Superior temporal gyrus (tissue), 1 donor: ENCODE measurements around the gene OR4K1.
"Not testable (repeated sequence)": the region's sequence is repeated elsewhere in the genome, so short reads cannot be mapped to it uniquely, and the experiment has no call there.

Experiments
- DNase-seq: peaks from one replicate; pipeline ENCODE4 v3.0.0-alpha.2; 2016; ENCODE audit errors: extremely low spot score

OR4K1 gene, protein sequence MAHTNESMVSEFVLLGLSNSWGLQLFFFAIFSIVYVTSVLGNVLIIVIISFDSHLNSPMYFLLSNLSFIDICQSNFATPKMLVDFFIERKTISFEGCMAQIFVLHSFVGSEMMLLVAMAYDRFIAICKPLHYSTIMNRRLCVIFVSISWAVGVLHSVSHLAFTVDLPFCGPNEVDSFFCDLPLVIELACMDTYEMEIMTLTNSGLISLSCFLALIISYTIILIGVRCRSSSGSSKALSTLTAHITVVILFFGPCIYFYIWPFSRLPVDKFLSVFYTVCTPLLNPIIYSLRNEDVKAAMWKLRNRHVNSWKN

DNA sequence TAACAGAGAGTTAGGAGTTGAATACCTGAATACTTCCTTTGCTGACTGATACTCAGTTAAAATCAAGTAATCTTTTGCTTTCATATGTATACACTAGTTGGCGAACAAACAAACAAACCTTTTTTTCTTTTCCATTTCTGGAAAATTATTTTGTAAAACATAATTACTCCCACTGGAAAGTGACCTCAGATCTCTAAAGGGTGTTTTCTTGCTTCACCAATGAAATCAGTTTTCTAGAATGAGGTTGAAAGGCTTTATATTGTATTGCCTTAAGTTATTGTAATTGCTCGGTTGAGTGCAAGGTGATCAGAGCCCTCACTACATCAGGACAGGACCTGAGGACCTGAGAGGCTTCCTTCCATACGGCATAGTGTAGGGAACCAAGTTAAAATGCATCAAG lies at the start of gene OR4K1:
Gene OR4K1 (plus strand): TSS at position 301 of the 400 bp plus-strand sequence. CDS start 4,750 bp downstream, outside the sequence.
- DNase-seq = no peak

DNA sequence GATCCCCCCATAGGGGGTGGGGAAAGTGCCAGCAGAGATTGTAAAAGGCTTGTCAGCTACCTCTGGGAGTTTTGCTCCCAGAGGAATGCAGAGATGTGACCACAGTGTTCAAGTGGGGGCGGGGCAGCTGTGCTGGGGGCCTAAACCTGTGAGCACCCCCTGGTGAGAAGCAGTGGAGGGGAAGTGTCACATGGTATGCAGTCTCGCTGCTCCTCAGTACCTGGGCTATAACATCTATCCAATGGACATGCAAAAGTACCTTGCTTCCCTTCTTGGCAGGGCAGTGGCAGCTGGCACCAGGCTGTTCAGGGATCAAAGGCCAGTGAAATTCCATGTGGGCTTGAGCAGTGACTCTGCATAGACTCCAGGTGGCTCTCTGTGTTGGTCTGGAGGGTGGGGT lies 35.4 kb upstream of the OR4K1 start:
- DNase-seq = no peak

DNA sequence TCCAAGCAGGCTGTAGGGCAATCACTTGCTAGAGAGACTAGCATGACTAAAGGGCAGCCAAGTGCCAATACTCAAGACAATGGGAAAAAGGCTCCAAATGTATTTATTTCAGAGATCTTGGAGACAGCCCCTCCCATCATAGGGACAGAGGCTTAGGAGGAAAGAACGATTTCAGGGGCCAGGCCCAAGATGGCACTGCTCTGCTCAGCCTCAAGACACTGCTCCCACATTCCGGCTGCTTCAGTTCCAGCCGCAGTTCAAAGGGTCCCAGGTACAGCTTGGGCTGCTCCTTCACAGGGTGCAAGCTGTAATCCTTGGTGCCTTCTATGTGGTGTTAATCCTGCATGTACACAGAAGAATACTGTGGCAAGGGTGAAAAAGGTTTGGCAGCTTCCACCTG lies 29.7 kb upstream of the OR4K1 start:
- no peak for DNase-seq

DNA sequence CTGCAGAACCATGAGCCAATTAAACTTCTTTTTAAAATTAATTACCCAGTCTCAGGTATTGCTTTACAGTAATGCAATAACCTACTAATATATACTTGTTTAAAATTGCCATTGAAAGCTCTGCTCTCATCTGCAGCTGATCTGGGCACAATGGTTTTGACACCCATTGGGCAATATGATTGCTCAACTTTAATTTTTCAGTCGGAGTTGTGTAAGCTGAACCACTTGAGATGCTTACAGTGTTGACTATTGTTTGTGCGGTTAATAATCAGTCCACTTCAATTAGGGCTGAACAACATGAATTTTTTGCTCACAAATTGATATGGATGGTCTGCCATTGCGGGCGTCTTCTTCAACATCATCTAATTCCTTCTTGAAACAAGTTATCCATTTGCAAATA lies 28.3 kb upstream of the OR4K1 start:
- no peak for DNase-seq

DNA sequence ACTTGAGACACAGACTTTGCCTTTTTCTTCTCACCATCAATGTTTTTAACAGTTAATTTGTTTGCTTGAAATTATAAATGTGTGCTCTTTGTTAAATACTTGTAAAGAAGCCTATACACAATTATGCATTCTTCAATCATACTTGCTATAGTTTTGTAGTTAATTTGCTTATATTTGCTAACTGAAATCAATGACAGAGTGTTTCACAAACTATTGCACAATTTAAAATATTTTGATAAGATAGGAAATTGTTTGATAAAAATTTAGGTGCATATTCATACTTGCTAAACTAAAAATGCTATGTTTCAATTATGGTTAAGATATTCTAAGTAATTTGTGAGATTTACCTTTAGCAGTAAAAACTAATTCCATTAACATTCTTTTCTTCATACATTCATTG lies 24.1 kb upstream of the OR4K1 start:
- DNase-seq = no peak

DNA sequence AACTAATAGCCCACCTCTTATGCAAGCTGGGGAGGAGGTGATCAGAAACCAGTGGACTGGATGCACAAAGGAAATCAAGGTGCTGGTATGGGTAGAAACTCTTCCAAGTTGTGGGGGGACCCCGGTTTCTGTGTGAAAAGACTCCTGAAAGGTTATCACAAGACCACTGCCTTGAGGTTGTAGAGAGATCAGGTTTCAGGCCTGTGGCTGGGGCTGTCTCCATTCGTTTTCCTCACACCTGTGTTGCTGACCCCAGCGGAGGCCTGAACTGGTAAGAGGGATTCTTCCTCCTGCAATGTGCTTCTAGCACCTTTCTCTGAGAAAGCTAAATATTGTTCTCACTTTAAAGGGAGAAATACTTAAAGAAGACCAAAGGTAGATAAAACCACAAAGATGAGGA lies 19.6 kb upstream of the OR4K1 start:
- DNase-seq = no peak

DNA sequence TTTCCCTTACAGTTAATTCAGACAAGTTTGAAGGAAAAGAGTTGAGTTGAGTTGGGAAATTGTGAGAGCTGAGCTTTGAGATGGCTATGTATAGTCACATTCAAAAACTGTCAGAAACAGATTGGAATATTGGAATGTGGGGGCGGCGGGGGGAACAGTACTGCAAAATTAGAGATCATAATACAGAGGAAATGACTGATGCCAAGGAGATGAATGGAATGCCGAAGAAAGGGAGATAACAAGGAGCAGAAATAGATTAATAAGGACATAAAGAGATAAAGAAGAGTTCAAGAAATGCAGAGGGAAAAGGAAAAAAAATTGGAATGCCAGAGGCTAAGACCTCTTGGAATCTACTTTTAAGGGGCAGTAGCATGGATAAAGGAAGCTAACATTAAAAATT lies 13.5 kb upstream of the OR4K1 start:
- no peak for DNase-seq

DNA sequence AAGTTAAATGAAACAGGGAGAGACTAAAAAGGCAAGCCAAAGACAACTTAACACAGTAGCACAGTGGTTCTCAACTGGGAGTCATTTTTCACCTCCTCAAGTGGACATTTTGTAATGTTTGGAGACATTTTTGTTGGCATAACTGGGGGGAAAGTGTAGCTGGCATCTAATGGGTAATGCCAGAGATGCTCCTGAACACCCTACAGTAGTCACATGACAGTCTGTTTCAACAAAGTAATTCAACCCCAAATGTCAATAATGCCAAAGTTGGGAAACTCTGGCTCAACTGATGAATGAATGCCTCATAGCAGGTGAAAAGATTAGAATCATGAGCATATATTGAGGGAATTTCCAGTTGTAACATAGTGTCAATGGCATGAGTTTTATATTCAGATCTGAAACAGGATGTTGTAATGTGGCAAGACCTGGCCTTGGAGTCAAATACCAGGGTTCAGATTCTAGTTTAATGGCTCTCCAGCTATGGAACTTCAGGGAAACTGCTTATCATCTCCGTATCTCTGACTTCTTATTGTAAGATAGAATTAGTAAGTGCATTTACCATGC lies 12.7 kb upstream of the OR4K1 start:
- DNase-seq = no peak

DNA sequence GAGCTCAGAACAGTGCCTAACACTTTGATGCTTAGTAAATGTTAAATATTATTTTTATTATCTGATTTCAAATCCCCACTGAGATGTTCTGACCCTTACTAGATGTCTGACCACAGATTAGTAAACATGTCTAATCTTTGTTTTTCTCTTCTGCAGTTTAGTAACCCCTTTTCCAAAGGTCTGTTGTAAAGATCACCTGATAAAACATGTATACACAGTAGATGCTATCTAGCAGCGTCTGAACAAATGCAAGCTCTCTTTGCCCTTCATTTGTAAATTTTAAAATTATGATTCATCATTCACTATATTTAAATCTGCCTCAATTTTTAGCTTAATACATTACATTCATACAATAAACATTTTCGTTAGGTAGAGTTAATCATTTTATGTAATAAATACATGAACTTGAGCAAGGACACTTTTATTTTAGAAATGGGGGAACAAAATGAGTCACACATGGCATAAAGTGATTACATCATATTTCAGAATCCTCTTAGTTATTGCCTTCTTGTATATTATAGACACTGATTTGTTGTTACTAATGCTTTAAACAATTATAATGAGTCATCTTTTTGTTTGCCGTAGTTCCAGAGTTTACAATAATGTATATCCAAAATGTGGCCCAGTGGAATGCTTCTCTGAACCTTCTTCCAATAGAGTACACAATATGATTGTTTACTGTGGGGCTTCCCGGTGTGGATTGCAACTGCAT lies 12.0 kb upstream of the OR4K1 start:
- DNase-seq = no peak

DNA sequence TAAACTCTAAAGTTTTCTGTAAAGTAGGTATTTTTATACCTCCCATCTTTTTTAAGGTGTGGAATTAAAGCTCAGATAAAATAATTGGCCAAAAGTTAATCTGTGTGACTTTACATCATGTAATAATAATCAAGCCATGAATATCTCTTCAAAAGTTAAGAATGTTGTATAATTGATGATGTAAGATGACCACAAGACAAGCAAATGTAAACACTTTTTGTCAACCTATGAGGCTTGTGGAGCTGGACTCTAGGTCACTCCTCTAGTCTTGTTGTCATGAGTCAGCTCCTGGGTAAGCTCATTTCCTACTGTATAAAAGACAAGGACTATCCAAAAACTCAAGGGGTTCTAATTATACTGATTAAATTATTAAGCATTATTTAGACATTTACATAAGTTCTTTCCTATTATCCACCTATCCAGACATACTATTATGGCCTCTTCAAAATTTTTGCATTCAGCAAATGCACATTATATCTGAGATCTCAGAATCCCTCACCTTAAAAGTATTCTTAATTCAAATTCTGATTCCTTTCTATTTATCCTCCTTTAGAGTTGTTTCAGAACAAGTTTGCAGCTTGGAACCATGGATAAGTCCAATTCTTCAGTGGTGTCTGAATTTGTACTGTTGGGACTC lies 10.6 kb upstream of the OR4K1 start, which contains the start of gene OR4K5:
Gene OR4K5 (plus strand): TSS at position 587 of the 637 bp plus-strand sequence. CDS start 0 bp downstream, at position 587.
- DNase-seq = no peak

DNA sequence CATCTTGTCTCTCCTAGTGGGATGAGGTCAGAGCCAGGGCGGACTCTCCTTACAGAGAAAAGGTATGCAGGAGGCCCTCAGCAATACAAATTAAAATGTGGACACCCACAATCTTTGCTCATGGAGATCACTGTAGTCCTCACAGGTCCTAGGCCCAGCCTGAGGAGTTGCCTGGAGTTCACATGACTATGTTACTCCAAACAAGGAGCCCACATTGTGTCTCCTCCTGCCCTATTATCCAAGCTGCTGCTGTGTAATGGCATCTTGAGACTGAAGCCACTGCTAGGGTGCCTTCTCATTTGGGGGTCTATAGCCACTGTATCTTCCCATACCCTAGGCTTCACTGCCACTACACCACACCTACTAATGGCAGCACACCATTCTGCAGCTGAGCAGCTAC lies 11.0 kb downstream of the OR4K1 start:
- no peak for DNase-seq

DNA sequence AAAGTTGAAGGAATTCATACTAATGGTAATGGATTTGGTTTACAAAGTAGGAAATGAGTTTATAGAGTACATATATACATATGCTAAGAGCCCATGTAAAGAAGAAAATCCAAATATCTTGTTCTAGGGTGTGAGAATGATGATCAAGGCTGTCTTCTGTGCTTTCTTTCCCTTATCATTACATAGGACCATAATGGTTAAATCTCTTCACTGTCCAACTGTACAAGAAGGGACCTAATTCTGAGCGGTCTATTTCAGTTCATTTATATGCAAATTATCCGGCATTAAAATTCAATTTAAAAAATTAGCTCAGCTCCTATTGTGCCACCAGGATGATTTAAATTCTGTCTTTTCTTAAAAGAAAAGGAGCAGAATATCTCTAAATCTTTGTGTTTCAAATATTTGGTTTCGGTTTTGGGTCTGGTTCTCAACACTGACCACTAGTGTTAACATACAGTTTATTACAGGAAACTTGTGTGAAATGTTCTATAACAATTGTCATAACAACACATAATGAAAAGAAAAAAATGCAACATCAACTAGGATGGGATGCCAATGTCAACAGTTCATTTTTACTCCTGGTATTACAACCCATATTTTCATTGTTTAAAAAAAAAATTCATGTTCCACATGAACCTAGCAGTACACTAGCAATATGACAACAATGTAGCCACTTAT lies 16.8 kb downstream of the OR4K1 start:
- no peak for DNase-seq

DNA sequence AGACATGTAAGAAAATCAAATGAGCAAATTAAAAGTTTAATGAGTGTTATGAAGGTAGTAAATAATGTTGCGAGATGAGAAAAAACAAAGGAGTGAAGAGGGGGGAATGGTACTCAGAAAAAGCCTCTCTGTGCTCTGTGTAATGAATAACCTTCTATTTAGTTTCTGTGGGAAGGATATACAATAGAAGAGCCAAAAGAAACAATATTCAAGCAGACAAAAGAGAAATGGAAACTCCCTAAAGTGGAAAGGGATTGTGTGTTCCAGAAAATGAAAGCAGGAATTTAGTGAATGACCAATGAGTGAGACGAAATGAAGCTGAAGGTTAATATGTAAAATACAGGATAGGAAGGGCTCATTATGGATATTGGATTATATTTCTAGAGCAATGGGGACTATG lies 18.5 kb downstream of the OR4K1 start:
- DNase-seq = no peak

DNA sequence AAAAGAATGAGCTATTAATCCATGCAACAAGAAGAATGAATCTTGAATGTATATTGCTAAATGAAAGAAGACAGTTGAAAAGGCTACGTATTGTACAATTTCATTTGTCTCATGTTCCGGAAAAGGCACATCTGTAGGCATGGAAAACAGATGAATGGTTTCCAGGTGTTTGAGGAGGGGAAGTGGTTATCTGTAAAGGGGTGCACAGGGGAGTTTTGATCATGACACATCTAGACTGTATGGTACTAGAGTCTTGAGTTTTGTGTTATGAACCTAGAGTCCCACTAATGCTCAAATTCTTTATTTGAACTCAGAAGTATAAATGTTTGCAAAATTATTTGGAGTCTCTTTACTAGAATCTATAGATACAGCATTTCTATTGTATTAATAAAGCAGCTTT lies 39.0 kb downstream of the OR4K1 start:
- not testable (repeated sequence) for DNase-seq

DNA sequence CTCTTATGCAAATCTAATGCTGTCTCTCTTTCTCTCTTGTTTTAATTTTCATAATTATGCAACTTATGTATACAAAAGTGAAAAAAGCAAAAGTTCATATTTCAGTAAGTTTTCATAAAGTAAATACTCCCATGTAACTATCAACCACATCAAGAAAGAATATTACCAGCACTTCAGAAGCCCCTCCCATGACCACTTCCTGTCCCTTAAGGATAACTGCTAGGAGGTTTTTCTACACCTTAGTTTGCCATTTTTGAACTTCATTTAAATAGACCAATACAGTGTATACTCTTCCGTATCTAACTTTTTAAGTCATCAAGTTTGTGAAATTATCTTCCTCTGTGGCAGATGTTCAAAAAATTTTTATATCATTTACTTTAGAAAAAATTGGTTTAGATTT lies 44.1 kb downstream of the OR4K1 start:
- no peak for DNase-seq

DNA sequence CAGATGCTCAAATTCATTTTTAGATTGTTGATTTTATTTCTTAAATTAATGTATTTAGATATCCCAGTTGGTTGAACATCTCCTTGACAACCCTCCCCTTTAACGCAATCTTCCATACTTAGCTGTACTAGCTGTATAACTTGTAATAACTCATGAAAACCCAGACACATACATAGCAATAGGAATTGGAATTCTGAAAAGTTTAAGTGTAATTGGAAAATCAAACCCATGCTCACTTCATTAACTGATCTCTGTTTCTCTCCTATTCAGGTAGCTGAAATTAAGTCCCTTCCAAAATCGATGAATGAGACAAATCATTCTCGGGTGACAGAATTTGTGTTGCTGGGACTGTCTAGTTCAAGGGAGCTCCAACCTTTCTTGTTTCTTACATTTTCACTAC lies 44.6 kb downstream of the OR4K1 start, which contains the start of gene OR4K15:
Gene OR4K15 (plus strand): TSS at position 301 of the 400 bp plus-strand sequence. CDS start 0 bp downstream, at position 301.
- no peak for DNase-seq
